Amniotic stem cell (primary cell): ENCODE data around the gene SMG5.

Experiments used
- DNase-seq: peaks from one replicate; lab custom pipeline; 2025; lab: John Stamatoyannopoulos, UW

Gene SMG5, protein sequence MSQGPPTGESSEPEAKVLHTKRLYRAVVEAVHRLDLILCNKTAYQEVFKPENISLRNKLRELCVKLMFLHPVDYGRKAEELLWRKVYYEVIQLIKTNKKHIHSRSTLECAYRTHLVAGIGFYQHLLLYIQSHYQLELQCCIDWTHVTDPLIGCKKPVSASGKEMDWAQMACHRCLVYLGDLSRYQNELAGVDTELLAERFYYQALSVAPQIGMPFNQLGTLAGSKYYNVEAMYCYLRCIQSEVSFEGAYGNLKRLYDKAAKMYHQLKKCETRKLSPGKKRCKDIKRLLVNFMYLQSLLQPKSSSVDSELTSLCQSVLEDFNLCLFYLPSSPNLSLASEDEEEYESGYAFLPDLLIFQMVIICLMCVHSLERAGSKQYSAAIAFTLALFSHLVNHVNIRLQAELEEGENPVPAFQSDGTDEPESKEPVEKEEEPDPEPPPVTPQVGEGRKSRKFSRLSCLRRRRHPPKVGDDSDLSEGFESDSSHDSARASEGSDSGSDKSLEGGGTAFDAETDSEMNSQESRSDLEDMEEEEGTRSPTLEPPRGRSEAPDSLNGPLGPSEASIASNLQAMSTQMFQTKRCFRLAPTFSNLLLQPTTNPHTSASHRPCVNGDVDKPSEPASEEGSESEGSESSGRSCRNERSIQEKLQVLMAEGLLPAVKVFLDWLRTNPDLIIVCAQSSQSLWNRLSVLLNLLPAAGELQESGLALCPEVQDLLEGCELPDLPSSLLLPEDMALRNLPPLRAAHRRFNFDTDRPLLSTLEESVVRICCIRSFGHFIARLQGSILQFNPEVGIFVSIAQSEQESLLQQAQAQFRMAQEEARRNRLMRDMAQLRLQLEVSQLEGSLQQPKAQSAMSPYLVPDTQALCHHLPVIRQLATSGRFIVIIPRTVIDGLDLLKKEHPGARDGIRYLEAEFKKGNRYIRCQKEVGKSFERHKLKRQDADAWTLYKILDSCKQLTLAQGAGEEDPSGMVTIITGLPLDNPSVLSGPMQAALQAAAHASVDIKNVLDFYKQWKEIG

DNA sequence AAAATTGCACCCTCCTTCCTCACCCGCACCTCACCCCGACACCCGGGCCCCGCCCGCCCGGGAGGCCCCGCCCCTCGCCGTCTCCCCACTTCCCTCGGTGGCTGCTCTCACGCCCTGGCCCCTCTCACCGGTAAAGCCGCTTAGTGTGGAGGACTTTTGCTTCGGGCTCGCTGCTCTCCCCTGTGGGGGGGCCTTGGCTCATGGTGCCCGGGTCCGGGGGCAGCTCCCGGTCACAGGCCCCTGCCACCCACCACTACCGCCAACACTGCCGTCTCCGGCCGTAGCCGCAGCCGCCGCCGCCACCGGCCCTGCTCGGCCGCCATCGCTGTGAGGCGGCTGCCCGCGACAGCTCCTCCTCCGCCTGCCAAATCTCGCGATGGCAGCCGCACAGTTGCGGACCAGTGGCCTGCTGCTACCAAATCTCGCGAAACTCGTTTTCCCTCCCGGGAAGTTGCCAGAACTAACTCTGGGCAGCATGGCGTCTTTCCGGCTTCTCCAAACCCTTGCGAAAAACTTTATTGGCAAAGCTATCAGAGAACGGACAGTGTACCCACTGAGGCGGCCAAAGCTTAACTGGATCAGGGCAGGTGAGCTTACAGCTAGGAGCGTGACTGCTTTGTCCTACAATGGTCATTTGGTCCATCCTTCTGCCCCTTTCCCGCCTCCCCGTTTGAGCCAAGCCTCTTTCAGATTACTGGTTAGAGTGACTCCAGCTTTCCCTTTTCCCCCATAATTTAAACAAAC is at the start of gene SMG5:
SMG5 (minus strand) TSS at position 347 of the 744 bp plus-strand sequence; CDS start at position 202, 145 bp downstream.
- peak; percentile 97 for DNase-seq

DNA sequence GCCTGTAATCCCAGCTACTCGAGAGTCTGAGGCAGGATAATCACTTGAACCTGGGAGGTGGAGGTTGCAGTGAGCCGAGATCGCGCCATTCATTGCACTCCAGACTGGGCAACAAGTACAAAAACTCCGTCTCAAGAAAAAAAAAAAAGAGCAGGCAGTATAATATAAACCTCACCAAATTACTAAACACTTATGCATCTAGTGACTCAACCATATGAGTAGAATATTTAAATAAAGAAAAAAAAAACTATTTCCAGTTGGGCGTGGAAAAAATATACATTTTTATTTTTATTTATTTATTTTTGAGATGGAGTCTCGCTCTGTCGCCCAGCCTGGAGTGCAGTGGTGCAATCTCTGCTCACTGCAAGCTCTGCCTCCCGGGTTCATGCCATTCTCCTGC is 40.6 kb upstream of the SMG5 start:
- DNase-seq, result peak; percentile 19

DNA sequence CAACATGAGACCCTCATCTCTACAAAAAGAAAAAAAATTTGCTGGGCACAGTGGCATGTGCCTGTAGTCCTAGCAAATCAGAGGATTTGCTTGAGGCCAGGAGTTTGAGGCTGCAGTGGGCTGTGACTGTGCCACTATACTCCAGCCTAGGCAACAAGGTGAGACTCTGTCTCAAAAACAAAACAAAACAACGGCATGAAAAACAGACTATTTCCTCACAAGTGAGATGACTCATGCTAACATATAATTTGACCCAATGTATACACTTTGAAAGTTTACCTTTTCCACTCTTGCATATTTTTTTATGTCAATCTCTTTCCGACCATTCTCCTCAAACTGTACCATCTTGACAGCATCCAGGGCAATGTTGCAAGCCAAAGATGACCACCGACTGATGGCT is 37.9 kb upstream of the SMG5 start:
- no peak for DNase-seq

DNA sequence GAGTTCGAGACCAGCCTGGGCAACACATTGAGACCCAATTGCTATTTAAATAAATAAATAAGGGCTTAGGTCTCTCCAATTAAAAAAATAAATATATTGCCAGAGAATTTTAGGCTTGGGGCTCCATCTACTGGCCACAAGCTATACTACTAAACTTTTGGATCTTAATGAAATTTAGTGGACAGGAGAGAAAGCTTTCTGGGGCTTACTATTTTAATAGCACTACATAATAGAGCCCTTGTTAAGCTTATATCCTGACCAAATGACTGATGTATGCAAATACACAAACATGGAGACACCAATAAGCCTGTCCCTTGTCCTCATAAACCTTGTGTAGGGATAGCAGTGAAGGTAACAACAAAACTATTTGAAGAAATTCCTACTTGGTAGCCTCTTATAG is 37.0 kb upstream of the SMG5 start:
- DNase-seq, result no peak

DNA sequence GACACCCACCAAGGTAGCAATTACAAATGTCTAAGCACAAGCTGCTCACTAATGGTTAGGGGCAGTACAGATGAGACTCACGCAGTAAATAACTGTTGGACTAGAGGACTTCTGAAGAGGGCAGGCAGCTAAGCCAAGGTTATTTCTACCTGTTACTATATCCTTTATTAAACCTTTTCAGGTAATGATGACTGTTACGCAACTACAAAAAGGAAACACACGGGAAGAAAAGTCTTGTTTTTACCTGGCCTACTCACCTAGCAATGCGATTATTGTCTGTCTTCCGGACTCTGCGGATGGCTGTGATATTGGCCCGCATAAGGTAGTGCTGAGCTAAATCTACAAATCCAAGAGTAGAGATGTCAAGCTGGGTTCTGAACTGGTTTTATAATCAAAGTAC is 34.3 kb upstream of the SMG5 start:
- DNase-seq, result no peak

DNA sequence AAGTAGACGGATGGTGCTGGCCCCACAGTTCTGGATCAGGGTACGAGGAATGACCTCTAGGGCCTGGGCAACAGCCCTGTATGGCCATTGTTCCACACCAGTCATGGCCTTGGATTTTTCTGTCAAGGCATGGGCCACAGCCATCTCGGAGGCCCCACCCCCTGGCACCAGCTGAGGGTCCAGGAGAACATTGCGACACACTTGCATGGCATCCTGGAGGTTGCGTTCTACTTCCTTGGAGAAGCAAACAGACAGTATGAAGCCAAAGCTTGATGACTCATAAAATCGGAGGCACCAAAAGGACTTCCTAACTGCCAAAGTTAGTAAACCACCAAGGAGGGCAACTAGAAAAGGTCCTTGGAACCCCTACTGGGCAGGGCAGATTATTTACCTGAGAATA is 28.3 kb upstream of the SMG5 start:
- DNase-seq, result no peak

DNA sequence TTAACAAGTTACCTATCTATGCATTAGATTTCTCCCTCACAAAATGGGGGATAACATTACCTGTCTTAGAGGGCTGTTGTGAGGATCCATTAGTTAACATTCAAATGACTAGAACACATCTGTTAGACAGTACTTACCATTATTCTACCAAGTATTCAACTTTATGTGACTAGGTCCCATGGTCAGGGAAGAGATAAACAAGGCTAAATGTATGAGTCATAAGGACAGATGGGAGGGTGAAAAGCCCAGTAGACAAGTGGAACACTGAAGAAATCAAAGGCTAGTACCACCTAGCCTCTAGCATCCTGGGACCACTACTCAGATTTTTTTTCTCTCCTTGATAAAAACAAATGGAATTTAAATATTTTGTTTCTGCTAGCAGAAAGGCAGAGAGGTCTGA is 25.5 kb upstream of the SMG5 start:
- no peak for DNase-seq

DNA sequence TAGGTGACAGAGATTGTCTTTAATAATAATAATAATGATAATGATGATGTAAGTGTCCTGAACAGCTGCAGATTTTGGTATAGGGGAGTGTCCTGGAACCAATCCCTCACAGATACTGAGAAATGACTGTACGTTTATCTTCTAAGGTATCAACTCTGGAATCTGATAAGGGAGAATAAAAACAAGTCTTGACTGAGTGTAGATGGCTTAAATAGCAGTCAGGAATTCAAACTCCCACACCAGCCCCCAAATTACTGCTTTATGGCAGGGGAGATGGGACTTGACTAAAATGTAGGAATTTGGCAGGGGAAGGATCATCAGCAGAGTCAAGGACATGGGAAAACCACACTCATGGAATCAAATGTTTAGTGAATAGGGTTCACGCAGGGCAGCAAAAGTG is 22.6 kb upstream of the SMG5 start:
- no peak for DNase-seq

DNA sequence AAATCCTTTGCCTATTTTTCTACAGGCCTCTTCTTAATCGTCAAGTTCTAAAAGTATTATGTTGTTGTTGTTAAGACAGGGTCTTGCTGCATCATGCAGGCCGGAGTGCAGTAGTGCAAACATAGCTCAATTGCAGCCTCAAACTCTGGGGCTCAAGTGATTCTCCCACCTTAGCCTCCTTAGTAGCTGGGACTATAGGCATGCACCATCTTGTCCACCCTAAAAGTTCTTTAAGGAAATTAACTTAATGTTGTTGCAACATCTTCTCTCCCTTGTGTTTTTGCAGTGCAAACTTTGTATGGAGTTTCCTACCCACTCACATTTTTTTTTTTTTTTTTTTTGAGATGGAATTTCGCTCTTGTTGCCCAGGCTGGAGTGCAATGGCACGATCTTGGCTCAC is 20.6 kb upstream of the SMG5 start:
- no peak for DNase-seq

DNA sequence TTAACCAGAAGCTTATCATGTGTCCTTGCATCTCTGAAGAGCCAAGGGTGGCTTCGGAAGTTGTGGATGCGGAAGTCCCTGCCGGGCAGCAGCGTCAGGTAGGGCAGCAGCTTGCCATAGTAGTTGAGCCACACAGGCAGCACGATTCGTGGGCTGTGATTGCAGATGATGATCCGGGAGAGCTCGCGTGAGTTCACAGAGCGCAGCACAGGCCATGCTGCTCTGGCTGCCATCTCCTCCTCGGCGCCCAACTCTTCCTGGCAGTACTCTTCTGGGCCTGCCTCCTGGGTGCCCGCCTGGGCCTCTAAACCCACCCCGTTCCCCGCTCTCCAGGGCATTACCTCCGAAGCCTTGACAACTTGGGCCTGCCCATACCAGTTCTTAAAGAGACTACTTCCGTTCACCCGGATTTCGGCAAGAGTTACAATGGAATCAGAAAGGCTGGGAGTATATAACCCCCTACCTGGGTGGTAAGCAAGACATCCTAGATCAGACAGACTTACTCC is 16.3 kb upstream of the SMG5 start, which contains the start of gene VHLL:
VHLL (minus strand) TSS at position 456 of the 506 bp plus-strand sequence; CDS start at position 338, 118 bp downstream.
- no peak for DNase-seq

DNA sequence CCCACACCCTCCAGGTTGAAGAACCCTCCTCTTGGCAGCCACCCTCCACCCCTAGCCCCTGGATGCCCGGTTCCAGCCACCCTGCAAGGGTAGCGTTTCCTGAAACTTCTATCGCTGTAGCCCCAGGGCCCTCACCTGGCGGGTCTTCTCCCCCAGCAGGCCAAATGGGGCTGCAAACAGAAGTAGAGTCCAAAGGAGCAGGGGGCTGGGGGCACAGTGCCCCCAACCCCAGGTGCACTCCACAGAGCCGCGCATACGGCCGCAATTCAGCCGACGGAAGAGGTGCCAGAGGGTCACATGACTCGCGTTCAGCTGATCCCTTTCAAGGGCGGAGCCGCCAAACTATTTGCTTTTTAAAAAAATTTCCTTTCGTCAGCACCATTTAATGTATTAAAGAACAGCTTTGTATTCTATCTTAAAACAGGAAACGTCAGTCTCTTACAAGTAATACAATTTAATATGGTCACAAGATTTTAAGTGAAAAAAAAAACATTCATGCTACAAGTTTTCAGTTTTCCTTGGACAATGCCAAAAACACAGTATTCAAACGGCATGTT is 12.8 kb upstream of the SMG5 start, which contains the start of gene GLMP:
GLMP (minus strand) TSS at position 289 of the 557 bp plus-strand sequence; CDS start at position 255, 34 bp downstream.
- DNase-seq, result peak; percentile 17

DNA sequence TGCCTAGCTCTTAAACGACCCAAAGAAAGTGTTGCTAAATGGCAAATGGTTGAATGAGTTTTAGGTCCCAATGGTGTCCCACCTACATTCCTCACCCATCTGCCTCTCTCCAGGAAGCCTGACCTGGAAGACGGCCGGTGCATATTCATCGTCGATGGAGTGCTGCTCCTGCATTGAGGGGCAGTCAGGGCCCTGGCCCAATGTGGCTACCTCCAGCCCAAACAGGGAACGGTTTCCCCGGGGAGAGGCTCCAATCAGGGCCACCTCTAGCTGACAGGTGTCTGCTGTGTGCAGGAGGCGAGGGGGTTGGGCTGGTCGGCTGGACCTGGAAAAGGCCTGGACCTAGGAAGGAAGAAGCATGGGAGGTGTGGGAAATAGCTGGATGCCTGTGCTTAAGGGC is 11.3 kb upstream of the SMG5 start:
- no peak for DNase-seq

DNA sequence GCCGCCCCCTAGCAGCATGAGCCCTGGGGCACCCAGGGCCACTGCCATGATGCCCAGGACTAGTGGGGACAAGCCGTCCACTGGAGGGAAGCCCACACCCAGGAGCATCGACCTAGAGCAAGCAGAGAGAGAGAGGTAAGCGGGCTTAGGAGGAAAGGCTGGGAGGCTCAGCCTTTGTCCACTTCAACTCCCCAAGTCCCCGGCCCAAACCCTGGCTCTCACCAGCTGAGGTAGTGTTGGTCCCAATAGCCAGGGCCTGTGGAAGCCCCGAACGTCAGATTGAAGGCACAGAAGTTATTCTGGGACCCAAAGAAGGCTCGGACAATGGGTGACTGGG is 10.4 kb upstream of the SMG5 start:
- no peak for DNase-seq

DNA sequence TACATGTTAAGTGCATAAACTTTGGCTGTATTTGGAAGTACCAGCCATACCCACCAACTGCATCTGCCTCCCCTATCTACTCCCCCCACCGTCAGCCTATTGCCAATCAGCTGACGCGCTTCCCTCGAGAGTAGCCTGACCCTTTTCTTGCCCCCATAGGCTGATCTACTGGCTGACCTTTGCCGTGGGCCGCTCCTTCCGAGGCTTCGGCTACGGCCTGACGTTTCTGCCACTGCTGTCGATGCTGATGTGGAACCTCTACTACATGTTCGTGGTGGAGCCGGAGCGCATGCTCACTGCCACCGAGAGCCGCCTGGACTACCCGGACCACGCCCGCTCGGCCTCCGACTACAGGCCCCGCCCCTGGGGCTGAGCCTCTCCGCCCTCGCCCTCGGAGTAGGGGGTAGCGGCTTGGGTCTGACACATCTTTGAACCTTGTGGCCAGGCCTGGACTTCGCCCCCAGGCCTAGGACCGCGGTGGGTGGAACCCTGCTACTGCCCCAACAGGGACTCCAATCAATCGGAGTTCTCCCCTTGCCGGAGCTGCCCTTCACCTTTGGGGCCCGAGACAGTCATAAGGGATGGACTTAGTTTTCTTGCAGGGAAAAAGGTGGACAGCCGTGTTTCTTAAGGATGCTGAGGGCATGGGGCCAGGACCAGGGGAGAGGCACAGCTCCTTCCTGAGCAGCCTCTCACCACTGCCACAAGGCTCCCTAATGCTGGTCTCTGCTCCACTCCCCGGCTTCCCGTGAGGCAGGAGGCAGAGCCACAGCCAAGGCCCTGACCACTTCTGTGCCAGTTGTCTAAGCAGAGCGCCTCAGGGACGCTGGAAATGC is 8.8 kb upstream of the SMG5 start:
- peak; percentile 68 for DNase-seq

DNA sequence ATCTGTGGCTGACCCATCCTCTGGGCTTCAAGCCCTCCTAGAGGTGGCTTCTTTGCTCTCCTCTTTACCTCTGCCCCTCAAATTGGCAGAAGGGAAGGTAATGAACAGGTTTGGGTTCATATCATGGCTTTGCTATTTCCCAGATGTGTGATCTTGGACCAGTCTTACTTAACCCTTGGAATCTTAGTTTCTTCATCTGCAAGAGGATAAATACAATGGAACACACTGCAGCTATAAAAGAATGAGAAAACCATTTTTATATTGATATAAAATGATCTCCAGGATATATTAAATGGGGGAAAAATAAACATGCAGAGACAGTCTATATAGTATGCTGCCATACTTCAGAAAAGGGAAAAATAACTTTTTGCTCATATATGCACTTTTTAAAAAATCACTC is 7.2 kb upstream of the SMG5 start:
- DNase-seq, result no peak

DNA sequence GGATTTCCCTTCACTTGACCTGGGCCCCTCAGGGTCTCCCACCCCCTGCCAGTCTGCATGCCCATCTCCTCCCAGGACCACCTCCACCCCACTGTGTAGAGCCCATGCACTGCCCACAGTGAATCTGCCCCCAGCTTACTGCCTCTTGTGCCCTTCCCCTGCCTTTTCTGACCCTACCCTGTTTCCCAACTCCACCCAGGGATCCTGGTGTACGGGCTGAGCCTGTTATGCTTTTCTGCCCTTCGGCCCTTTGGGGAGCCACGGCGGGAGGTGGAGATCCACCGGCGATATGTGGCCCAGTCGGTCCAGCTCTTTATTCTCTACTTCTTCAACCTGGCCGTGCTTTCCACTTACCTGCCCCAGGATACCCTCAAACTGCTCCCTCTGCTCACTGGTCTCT is 3.4 kb upstream of the SMG5 start:
- no peak for DNase-seq

DNA sequence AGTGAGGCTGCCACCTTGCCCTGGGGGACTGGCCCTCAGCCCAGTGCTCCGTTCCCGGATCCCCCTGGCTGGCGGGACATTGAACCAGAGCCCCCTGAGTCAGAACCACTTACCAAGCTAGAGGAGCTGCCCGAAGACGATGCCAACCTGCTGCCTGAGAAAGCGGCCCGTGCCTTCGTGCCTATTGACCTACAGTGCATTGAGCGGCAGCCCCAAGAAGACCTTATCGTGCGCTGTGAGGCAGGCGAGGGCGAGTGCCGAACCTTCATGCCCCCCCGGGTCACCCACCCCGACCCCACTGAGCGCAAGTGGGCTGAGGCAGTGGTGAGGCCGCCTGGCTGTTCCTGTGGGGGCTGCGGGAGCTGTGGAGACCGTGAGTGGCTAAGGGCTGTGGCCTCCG is 2.8 kb upstream of the SMG5 start:
- DNase-seq, result no peak

DNA sequence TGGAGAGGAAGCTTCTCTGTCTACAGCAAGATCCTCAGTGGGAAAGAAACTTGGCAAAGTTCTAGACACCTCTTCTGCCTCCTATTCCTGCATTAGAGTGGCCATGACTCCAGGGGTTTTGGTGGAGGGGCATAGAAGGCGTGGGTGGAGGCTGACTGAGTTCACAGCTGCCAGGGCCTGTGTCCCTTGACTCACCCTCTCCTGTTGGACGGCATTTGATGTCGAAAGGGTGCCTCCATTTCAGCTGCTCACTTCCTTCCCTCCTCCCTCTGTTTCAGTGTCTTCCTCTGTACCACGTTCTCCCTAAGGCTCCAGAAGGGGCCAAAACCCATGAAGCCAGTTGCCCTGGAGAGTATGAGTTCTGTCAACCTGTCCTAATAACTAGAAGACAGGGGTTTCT is 2.1 kb upstream of the SMG5 start:
- no peak for DNase-seq

DNA sequence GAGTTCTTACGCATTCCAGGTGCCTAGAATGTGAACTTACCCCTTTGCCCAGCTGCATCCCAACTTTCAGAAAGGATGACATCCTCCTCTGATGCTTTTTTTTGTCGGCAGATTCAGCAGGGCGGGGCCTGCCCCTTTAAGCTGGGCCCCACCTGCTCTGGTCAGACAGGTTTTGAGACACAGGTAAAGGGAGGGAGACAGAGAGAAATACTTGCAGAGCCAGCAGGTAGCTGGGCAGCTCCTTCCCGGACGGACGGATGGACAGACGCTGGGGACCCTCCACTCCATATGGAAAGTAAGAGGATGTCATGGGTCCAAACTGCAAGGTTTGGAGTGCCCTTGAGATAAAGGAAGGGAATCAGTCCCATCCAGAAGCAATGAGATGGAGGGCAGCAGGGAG is 1.5 kb upstream of the SMG5 start, which contains the start of gene TMEM79:
TMEM79 (plus strand) TSS at position 214 of the 400 bp plus-strand sequence. CDS start 902 bp downstream, outside the sequence.
- DNase-seq, result no peak

DNA sequence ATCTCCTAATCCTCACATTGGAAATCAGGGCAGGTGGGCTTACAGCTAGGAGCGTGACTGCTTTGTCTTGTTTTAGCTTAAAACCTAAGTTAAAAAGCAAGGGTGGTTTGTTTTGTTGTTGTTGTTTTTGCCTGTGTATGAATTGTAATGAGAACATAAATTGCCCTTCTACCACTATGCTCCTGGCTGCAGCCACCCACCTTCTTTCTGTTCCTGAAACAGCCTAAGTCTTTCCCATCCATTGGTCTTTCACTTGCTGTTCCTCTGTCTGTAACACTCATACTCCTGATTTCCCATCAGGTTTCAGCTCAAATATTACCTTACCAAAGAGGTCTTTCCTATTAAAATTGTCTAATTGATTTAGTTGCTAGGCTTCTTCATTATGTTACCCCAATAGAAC is 896 bp upstream of the SMG5 start:
- DNase-seq, result no peak
